BJ (cell line): ENCODE results near the gene LMO1. TPM values are rescaled to one million over a fixed set of nuclear protein-coding genes. Genes with fewer than 3 reads are reported as not detected.

Experiments
- CTCF ChIA-PET: fragments of 350-600 bp; formaldehyde crosslinking; extraction: SDS; loops from one replicate; lab custom pipeline; 2021; ENCODE audit warnings: antibody characterized with exemption, inconsistent platforms; lab: Yijun Ruan, JAX
- POLR2A ChIA-PET: fragments of 300-600 bp; sonication (Branson Sonifier 250); formaldehyde crosslinking; extraction: SDS; loops from one replicate; lab custom pipeline; 2021; ENCODE audit warnings: antibody characterized with exemption; lab: Charles Lee
- DNase-seq: peaks from one replicate; pipeline ENCODE4 v3.0.0-alpha.2; 2011; ENCODE audit warnings: low read depth
- H3K27me3 ChIP-seq: 2 replicates; pipeline ENCODE4 v1.6.0; 2011; ENCODE audit warnings: low read length; ENCODE audit not compliant: control insufficient read depth, insufficient read depth
- H3K36me3 ChIP-seq: 2 replicates; pipeline ENCODE4 v1.5.1; 2011; ENCODE audit warnings: low read length; ENCODE audit not compliant: control insufficient read depth, insufficient read depth
- H3K4me3 ChIP-seq: 2 replicates; pipeline ENCODE4 v1.5.1; 2011; ENCODE audit warnings: low read depth, mild to moderate bottlenecking, control low read depth, low read length
- CTCF ChIP-seq: IDR thresholded peaks from 2 replicates; pipeline ENCODE4 v1.5.1; 2011; ENCODE audit warnings: low read depth, mild to moderate bottlenecking, control low read depth, inconsistent platforms, low read length, moderate library complexity; ENCODE audit not compliant: insufficient read depth
- polyA plus RNA-seq: library from polyadenylated mRNA; depleted of rRNA; stranded (reverse); fragments of >200 nt; gene quantifications from 2 replicates; pipeline ENCODE4 v1.2.3, GENCODE V29; 2011

The LMO1 gene
- polyA plus RNA-seq, 1 experiment = not detected

DNA sequence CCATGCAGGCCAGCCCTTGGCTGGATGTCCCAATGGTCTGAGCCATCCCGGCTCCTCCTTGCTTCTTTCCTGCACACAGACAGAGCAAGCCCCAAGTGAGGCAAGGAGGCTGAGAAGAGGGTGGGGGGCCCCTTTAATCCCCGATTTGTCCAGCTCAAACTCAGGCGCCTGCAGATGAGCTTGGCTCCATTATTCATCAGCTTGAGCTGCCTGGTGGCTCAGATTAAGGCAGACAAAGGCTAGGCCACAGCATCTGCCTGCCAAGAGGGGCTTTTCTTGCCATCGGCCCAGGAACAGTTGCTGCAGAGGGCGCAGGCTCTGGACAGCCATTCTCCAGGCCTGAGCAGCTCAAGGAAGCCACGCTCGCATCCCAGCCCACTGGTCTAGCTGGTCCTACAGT is 35.4 kb downstream of the LMO1 start:
- TF ChIP-seq CTCF = no peak
- no peak overlapping the region for H3K4me3 ChIP-seq
- H3K36me3 ChIP-seq = no peaks in the 10 kb centered on the region
- DNase-seq = no peak
- H3K27me3 ChIP-seq = peaks cover 2% of the 10 kb centered on the region
- ChIA-PET POLR2A (no interaction called here), CTCF (interaction anchor here (0.6 to 5.7 kb wide), 5 partner anchors 10 to 338 kb away, joined by 3 to 39 read pairs (median 3); partner anchors contain the start of gene LMO1)

- H3K36me3 ChIP-seq = no peaks in the 10 kb centered on the region
- CTCF ChIA-PET = interaction anchor here (0.8 to 5.7 kb wide), 5 partner anchors 10 to 346 kb away, joined by 3 to 39 read pairs (median 3); partner anchors contain the start of gene LMO1
- TF ChIP-seq CTCF = no peak
- peaks cover 2% of the 10 kb centered on the region; the same call in 1 of the 2 replicates for H3K27me3 ChIP-seq
- POLR2A ChIA-PET = no interaction called here
- DNase-seq = no peak
- H3K4me3 ChIP-seq = no peak overlapping the region
Measured at GRCh38 chr11:8227156-8228152, 36.2 kb downstream of the LMO1 start.

DNA sequence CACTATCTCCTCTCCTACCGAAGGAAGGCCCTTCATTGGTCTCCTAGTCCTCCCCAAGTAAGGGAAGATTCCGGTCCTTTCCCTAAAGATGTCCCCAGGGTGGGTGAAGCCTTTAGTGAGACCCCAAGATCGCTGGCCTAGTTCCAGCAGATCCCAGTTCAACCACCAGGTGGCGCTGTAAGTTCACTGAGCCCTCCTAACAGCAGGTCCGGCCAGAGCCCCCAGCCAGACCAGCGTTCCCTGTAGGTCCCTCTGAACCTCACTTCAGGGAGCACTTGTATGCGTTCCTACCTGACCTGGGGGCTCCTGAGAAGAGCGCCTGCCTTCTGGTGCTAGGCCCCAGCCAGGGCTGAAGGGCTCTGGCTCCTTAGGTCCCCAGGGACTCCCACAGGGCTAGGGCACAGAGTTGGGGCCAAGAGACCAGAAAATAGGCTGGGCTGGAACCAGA is 38.1 kb downstream of the LMO1 start:
- peak; percentile 89 for TF ChIP-seq CTCF
- Histone ChIP-seq H3K27me3 (peaks cover 2% of the 10 kb centered on the region; the same call in 1 of the 2 replicates), H3K36me3 (no peaks in the 10 kb centered on the region), H3K4me3 (no peak overlapping the region)
- ChIA-PET CTCF (interaction anchor here (3.0 to 6.8 kb wide), 3 partner anchors 39 to 341 kb away, joined by 15 to 55 read pairs (median 39); partner anchors contain the start of gene LMO1), POLR2A (no interaction called here)
- DNase-seq = no peak

GRCh38 chr11:8224711-8225110 is 39.0 kb downstream of the LMO1 start:
- no peak for DNase-seq
- ChIA-PET POLR2A (no interaction called here), CTCF (interaction anchor here (0.6 to 6.8 kb wide), 7 partner anchors 22 to 1443 kb away, joined by 3 to 55 read pairs (median 3); partner anchors contain the start of gene LMO1)
- H3K4me3 ChIP-seq = no peak overlapping the region
- peaks cover 2% of the 10 kb centered on the region; the same call in 1 of the 2 replicates for H3K27me3 ChIP-seq
- H3K36me3 ChIP-seq = no peaks in the 10 kb centered on the region
- no peak for TF ChIP-seq CTCF

DNA sequence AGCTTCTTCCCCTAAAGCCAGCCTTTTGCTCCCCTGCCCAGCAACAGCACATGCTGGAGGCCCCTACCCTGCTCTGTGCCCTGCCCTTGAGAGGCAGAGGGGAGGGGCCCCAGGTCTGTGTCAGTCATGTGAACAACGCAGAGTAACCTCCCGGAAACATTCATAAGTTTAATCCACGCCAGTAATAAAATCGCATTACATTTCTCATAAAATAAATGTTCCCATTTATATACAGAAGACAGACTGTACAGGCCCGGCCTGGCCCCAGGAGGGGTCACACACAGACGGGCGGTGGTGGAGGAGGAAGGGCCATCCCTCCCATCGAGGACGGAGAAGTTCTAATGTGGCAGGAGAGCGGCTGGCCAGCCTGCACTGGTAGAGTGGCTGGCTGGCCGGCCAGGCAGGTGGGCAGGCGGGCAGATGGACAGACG is 39.5 kb downstream of the LMO1 start:
- no peak for TF ChIP-seq CTCF
- ChIA-PET CTCF (interaction anchor here (1.0 to 6.8 kb wide), 8 partner anchors 8 to 342 kb away, joined by 3 to 55 read pairs (median 4); partner anchors contain the start of gene LMO1), POLR2A (no interaction called here)
- Histone ChIP-seq H3K4me3 (no peak overlapping the region), H3K36me3 (no peaks in the 10 kb centered on the region), H3K27me3 (peaks cover 2% of the 10 kb centered on the region; the same call in 1 of the 2 replicates)
- no peak for DNase-seq
